PFSK-1 (cell line): ENCODE results near the gene KIF19.

Source experiments
- FOXP2 ChIP-seq: optimal IDR thresholded peaks from 2 replicates; pipeline ENCODE3; 2011; ENCODE audit warnings: borderline replicate concordance, control low read depth, inconsistent platforms; ENCODE audit not compliant: insufficient read depth; ENCODE audit errors: extremely low read length, extremely low read depth
- POLR2AphosphoS5 ChIP-seq: IDR thresholded peaks from 2 replicates; pipeline ENCODE4 v1.6.1; 2012; ENCODE audit warnings: low read depth, mild to moderate bottlenecking, control low read depth, low read length, moderate library complexity
- REST ChIP-seq, 2 experiments: IDR thresholded peaks; 2 replicates each; pipeline versions ENCODE4 v1.6.1 to v1.8.0; 2011 to 2012; ENCODE audit warnings: low read depth in 2 of 2, low read length in 2 of 2, control low read depth in 1 of 2, inconsistent platforms in 1 of 2, mild to moderate bottlenecking in 1 of 2, moderate library complexity in 1 of 2; ENCODE audit not compliant: insufficient read depth in 1 of 2

GRCh38 chr17:74360899-74361229 is 34.8 kb downstream of the KIF19 start:
- TF ChIP-seq FOXP2 = no peak
- no peak for TF ChIP-seq REST (IDR thresholded peaks at IDR 0.05; ENCODE audit: insufficient read depth in 1 of 2, low read depth in 2 of 2, low read length in 2 of 2)
- no peak for TF ChIP-seq POLR2AphosphoS5
